GM10248 (cell line): ENCODE measurements around the gene C19orf44.

ENCODE experiments used
- CTCF ChIA-PET: fragments of 300-600 bp; sonication (Branson Sonifier 250); formaldehyde crosslinking; extraction: SDS; loops from one replicate; lab custom pipeline; 2021; ENCODE audit warnings: antibody characterized with exemption; lab: Yijun Ruan, JAX
- POLR2A ChIA-PET: fragments of 350-650 bp; sonication (Branson Sonifier 250); formaldehyde crosslinking; extraction: SDS; loops from one replicate; lab custom pipeline; 2020; ENCODE audit warnings: antibody characterized with exemption; lab: Yijun Ruan, JAX
- DNase-seq: peaks from one replicate; pipeline ENCODE4 v3.0.0; 2012; ENCODE audit errors: extremely low spot score
- TF ChIP-seq, protein P1 (sequence below): IDR thresholded peaks from 2 replicates; pipeline ENCODE4 v1.5.1; 2012; ENCODE audit warnings: mild to moderate bottlenecking, low read depth; ENCODE audit errors: extremely low read depth, missing control alignments, control extremely low read depth

The C19orf44 gene

DNA sequence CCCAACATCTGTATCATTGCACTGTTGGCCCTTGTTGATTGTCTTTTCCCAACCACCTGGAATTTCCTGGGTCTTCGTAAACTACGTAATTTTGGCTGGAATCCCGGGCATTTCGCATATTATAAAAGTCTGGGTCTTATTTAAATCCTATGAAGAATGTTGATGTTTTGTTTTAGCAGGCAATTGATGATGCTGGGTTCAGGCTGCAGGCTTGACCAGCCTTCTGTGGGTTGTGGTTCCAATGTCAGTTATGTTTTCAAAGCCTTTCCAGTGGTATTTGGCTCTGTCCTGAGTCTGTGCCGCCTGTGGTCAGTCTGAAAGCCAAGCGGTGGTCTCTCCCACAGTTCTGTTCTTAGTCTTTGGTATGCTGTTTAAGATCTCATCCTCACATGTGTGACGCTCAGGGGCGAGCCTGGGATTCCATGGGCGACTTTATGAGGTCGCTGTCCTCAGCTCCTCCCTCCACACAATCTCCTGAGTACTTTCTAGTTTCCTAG is 63.6 kb downstream of the C19orf44 start:
- no peak for DNase-seq
- ChIA-PET CTCF (no interaction called here), POLR2A (no interaction called here)
- TF ChIP-seq, protein P1, sequence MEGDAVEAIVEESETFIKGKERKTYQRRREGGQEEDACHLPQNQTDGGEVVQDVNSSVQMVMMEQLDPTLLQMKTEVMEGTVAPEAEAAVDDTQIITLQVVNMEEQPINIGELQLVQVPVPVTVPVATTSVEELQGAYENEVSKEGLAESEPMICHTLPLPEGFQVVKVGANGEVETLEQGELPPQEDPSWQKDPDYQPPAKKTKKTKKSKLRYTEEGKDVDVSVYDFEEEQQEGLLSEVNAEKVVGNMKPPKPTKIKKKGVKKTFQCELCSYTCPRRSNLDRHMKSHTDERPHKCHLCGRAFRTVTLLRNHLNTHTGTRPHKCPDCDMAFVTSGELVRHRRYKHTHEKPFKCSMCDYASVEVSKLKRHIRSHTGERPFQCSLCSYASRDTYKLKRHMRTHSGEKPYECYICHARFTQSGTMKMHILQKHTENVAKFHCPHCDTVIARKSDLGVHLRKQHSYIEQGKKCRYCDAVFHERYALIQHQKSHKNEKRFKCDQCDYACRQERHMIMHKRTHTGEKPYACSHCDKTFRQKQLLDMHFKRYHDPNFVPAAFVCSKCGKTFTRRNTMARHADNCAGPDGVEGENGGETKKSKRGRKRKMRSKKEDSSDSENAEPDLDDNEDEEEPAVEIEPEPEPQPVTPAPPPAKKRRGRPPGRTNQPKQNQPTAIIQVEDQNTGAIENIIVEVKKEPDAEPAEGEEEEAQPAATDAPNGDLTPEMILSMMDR, result no peak

DNA sequence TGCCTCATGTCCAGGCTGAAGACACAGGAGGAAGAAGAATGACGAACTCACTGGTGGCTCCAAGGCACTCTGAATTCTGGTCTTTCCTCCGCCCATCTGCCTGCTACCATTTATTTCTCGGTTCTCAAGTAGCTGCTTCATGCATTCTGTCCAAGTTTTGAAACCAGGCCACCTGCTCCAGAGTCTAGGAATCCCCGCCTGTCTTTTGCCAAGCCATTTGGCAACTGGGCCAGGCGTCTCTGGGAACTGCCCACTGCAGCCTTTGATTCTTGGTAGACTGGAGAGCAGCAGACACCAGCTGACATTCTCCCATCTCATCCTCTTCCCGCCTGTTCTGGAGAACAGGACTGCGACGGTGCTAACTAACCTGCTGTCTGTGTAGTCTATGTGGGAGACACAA is 65.2 kb downstream of the C19orf44 start:
- TF ChIP-seq, protein P1, result no peak
- CTCF ChIA-PET, result interaction anchor here (1.1 to 1.9 kb wide), 2 partner anchors 13 to 14 kb away, joined by 4 to 6 read pairs; no protein-coding TSS in a partner anchor
- DNase-seq, result no peak
- POLR2A ChIA-PET, result interaction anchor here (0.7 kb wide), 1 partner anchor 50 kb away, joined by 5 read pairs; no protein-coding TSS in a partner anchor

DNA sequence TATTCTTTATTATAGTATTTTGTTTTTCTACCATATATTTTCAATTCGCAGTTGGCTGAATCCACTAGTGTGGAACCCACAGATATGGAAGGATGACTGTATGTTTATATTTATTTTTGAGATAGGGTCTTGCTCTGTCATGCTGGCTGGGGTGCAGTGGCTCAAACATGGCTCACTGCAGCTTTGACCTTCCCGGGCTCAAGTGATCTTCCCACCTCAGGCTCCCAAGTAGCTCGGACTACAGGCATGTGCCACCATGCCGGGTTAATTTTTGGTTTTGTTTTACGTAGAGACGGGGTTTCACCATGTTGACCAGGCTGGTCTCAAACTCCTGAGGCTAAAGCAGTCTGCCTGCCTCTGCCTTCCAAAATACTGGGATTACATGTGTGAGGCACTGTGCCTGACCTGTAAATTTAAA is 66.4 kb downstream of the C19orf44 start:
- TF ChIP-seq, protein P1, result no peak
- no peak for DNase-seq
- ChIA-PET CTCF (interaction anchor here (1.1 to 1.9 kb wide), 2 partner anchors 11 to 15 kb away, joined by 4 to 6 read pairs; no protein-coding TSS in a partner anchor), POLR2A (interaction anchor here (0.8 kb wide), 1 partner anchor 22 kb away, joined by 15 read pairs; no protein-coding TSS in a partner anchor)

DNA sequence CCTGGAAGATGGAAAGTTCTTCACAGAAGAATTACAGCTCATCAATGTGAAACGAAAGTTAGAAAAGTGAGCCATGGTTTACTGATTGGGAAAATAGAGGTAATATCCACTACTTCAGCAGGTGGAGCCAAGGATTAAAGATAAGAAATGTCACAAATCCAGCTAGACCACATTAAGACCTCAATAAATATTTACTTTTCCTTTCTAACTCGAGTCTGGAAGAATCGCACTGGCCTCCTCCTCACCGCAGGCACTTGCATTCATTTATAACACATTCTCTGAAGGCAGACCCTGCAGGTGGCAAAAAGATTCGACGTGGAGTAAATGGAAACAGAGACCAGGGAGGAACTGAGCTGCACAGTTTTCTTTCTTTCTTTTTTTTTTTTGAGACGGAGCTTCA is 68.6 kb downstream of the C19orf44 start:
- no peak for DNase-seq
- ChIA-PET POLR2A (no interaction called here), CTCF (interaction anchor here (0.8 to 1.1 kb wide), 2 partner anchors 16 to 18 kb away, joined by 3 to 4 read pairs; no protein-coding TSS in a partner anchor)
- TF ChIP-seq, protein P1, result no peak

DNA sequence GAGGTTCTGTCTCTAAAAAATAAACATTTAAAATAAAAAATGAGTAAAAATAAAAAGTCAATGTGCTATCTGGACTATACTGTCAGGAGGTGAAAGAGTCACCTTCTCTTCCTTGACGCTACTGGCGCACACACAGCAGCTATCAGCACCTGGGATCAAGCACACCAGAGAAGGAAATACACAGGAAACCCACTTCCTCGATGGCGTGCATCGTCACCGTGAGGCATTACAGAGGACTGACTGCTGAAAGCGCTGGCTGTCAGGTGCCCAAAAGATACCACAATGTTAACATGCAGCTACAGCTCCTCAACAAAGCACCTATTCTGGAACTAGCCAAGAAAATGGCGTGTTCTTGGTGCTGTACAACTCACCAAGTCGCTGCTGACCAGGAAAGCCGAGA is 70.0 kb downstream of the C19orf44 start:
- no peak for DNase-seq
- CTCF ChIA-PET, result no interaction called here
- POLR2A ChIA-PET, result no interaction called here
- TF ChIP-seq, protein P1, result no peak

DNA sequence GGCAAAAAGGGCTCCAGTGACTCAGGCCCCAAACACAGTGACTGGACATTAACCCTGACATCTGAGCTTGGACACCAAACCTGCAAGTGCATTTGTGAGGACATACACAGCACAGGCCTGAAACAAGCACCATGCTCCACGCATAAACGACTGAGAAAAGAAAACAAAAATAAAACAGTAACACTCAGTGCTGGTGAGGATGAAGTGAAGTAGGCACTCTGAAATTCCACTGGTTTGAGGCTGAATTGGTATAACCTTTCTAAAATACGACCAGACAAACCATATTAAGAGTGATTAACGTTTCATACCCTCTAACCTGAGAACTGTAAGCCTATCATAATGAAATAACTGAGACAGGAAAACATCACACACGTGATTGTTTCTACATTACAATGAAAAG is 70.5 kb downstream of the C19orf44 start:
- TF ChIP-seq, protein P1, result no peak
- DNase-seq, result no peak
- CTCF ChIA-PET, result no interaction called here
- POLR2A ChIA-PET, result no interaction called here
